Measurements from ENCODE around the gene SPEN.
"Not testable (repeated sequence)": the region's sequence is repeated elsewhere in the genome, so short reads cannot be mapped to it uniquely, and the experiment has no call there.

The SPEN gene

GRCh38 chr1:15900662-15901279, 53.3 kb downstream of the SPEN start:
- no peak for DNase-seq

GRCh38 chr1:15902882-15903281, 55.4 kb downstream of the SPEN start:
- no peak for DNase-seq

DNA sequence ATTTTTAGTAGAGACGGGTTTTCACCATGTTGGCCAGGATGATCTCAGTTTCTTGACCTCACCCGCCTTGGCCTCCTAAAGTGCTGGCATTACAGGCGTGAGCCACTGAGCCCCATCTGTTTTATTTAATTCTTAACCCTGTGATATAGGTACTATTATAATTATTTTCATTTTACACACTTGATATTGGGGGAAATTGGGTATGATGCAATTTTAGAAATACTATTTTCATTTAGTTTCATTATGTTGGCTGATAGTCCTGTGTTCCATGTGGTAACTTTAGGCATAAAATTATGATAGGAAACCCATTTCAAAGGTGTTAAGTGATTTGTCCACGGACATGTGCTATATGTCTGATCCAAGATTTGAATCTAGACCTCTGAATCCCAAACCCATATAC, 61.1 kb downstream of the SPEN start:
- DNase-seq, result no peak

DNA sequence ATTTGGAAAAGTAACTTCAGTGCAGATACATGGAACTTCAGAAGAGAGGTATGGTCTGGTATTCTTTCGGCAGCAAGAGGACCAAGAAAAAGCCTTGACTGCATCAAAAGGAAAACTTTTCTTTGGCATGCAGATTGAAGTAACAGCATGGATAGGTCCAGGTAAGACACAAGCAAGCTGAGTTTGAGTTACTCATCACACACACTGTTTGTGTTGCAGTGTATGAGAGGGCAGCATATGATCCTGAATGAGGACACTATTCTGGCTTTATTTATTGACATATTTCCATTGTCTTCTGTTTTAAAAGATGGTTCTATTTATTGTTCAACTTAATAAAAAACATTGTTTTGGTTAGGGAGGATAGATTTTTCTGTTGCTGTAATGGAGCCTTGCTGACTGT, 63.6 kb downstream of the SPEN start:
- no peak for DNase-seq

DNA sequence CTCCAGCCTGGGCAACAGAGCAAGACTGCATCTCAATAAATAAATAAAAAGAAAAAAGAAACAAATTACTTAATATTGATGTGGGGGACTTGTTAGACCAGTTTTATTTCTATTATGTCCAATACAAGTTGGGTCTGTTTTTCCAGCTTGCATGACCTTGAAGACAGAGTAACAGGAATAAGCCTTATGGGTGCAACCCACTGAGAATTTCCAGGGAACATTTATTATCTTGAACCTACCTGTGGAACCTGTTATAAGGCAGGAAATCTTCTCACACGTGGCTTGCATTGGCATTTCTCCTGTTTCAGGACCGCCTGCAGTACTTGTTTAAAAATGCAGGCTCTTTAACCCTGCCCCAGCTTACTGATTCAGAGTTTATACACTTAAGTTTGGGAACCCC, 64.4 kb downstream of the SPEN start:
- DNase-seq, result no peak

- DNase-seq, result not testable (repeated sequence)
These were observed 66.1 kb downstream of the SPEN start for GRCh38 chr1:15913607-15914006.

DNA sequence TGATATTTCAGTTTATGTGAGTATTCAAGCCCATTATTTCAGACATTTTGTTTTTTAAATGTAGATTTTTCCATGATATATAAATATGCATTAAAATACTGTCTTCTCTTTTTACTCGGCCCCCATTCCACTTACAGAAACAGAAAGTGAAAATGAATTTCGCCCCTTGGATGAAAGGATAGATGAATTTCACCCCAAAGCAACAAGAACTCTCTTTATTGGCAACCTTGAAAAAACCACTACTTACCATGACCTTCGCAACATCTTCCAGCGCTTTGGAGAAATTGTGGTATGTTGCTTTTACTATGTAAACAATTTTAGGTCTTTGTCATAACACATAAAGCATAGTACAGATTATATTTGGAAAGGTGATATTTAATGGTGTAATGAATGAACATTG, 68.5 kb downstream of the SPEN start:
- no peak for DNase-seq

- no peak for DNase-seq
These were observed 68.9 kb downstream of the SPEN start for GRCh38 chr1:15916417-15916816.

DNA sequence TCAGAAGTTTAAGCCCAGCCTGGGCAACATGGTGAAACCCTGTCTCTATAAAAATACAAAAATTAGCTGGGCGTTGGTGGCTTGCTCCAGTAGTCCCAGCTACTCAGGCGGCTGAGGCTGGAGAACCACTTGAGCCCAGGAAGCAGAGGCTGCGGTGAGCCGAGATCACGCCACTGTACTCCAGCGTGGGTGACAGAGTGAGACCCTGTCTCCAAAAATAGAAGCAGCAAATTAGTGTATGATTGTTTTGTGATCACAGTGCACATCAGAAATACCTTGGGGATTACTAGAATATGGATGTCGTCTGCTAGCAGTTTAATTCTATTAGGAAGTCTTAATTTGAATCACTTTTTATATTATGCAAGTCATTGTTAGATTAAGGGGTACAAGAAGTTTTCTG, 69.4 kb downstream of the SPEN start:
- no peak for DNase-seq

DNA sequence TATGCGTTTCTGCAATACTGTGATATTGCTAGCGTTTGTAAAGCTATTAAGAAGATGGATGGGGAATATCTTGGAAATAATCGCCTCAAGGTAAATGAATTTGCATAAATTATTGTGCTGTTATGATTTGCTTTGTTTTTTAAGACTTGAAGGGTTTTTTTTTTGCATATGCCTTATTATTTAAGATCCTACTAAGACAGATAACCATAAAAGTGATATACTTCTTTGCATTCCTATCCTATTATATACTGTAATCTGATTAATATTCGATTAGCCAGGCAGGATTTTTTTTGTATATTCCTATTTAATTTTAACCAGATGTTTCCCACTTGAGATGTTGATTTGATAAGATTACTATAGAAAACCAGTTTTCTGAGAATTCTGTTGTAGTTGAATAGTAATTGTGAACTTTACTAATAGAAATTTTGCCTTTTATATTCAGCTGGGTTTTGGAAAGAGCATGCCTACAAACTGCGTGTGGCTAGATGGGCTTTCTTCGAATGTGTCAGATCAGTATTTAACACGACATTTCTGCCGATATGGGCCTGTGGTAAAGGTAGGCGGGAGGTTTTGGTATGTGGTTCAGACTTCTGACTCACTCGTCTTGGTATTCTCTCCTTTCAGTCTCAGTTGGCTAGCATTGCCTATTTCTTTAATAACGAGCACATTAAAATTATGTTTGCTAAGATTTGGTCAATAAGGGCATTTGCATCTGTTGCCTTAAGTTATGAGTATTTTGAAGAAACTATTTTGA, 71.6 kb downstream of the SPEN start:
- peak; percentile 56 to 62 for DNase-seq

- DNase-seq, result no peak
These were observed 75.7 kb downstream of the SPEN start for GRCh38 chr1:15923241-15923640.

- not testable (repeated sequence) for DNase-seq
These were observed 78.9 kb downstream of the SPEN start for GRCh38 chr1:15926448-15926847.

DNA sequence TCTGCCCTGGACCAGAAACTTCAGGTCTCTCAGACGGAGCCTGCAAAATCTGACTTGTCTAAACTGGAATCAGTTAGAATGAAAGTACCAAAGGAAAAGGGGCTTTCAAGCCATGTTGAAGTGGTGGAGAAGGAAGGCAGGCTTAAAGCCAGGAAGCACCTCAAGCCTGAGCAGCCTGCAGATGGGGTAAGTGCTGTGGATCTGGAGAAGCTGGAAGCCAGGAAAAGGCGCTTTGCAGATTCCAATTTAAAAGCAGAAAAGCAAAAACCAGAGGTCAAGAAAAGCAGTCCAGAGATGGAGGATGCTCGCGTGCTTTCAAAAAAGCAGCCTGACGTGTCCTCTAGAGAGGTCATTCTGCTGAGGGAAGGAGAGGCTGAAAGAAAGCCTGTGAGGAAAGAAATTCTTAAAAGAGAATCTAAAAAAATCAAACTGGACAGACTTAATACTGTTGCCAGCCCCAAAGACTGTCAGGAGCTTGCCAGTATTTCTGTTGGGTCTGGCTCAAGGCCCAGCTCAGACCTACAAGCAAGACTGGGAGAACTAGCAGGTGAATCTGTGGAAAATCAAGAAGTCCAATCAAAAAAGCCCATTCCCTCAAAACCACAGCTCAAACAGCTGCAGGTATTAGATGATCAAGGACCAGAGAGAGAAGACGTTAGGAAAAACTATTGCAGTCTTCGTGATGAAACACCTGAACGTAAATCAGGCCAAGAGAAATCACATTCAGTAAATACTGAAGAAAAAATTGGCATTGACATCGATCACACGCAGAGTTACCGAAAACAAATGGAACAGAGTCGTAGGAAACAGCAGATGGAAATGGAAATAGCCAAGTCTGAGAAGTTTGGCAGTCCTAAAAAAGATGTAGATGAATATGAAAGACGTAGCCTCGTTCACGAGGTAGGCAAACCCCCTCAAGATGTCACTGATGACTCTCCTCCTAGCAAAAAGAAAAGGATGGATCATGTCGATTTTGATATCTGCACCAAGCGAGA, 81.8 kb downstream of the SPEN start:
- no peak for DNase-seq

DNA sequence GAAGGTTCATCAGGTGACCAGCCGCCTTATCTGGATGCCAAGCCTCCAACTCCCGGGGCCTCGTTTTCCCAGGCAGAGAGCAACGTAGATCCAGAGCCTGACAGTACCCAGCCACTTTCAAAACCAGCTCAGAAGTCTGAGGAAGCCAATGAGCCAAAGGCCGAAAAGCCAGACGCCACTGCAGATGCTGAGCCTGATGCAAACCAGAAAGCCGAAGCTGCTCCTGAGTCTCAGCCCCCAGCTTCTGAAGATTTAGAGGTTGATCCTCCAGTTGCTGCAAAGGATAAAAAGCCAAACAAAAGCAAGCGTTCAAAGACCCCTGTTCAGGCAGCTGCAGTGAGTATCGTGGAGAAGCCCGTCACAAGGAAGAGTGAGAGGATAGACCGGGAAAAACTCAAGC, 83.9 kb downstream of the SPEN start:
- DNase-seq, result no peak

GRCh38 chr1:15931884-15932283, 84.4 kb downstream of the SPEN start:
- no peak for DNase-seq

DNA sequence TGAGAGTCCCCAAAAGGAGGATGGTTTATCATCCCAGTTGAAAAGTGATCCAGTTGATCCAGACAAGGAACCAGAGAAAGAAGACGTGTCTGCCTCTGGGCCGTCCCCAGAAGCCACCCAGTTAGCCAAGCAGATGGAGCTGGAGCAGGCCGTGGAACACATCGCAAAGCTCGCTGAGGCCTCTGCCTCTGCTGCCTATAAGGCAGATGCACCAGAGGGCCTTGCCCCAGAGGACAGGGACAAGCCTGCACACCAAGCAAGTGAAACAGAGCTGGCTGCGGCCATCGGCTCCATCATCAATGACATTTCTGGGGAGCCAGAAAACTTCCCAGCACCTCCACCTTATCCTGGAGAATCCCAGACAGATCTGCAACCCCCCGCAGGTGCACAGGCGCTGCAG, 85.1 kb downstream of the SPEN start:
- DNase-seq, result no peak

DNA sequence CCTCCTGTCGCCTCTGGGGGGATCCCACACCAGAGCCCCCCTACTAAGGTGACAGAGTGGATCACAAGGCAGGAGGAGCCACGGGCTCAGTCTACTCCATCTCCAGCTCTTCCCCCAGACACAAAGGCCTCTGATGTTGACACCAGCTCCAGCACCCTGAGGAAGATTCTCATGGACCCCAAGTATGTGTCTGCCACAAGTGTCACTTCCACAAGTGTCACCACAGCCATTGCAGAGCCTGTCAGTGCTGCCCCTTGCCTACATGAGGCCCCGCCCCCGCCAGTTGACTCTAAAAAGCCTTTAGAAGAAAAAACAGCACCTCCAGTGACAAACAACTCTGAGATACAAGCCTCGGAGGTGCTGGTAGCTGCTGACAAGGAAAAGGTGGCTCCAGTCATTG, 86.2 kb downstream of the SPEN start:
- no peak for DNase-seq

GRCh38 chr1:15934211-15935055, 86.9 kb downstream of the SPEN start:
- DNase-seq, result no peak

GRCh38 chr1:15935056-15935950, 87.8 kb downstream of the SPEN start:
- DNase-seq, result no peak

DNA sequence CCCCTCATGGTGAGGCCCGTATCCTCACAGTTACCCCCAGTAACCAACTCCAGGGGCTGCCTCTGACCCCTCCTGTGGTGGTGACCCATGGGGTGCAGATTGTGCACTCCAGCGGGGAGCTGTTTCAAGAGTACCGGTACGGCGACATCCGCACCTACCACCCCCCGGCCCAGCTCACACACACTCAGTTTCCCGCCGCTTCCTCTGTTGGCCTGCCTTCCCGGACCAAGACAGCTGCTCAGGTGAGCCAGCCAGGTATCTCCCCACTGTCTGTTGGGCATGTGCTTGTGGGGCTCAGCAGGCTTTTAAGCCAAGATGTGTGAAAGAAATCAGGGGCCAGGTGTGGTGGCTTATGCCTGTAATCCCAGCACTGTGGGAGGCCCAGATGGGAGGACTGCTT, 88.5 kb downstream of the SPEN start:
- no peak for DNase-seq

DNA sequence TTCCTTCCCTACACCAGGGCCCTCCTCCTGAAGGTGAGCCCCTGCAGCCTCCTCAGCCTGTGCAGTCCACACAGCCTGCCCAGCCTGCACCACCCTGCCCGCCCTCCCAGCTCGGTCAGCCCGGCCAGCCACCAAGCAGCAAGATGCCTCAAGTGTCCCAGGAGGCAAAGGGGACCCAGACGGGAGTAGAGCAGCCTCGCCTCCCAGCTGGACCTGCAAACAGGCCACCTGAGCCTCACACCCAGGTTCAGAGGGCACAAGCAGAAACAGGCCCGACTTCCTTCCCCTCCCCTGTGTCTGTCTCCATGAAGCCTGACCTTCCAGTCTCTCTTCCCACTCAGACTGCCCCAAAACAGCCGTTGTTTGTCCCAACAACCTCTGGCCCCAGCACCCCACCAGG, 89.6 kb downstream of the SPEN start:
- no peak for DNase-seq

Data from activated CD4-positive, alpha-beta T cell treated with anti-CD3 and anti-CD28 coated beads, Interleukin-2, amount 50 U/mL, for 4 hours (primary cell).